DND-41 (cell line): ENCODE measurements around the gene B3GNT8.

ENCODE experiments used
- ATAC-seq: fragments of 200-7000 bp; cut with Tn5 transposase; 3 replicates; pipeline ENCODE4 v1.9.1; 2021; ENCODE audit warnings: low read depth; ENCODE audit not compliant: insufficient read depth
- DNase-seq: peaks from one replicate; pipeline ENCODE4 v3.0.0-alpha.2; 2020
- H2AFZ ChIP-seq: 2 replicates; pipeline ENCODE4 v1.6.0; 2012; ENCODE audit warnings: low read depth, low read length
- H3K27ac ChIP-seq: 2 replicates; pipeline ENCODE4 v1.5.1; 2012; ENCODE audit warnings: low read length, inconsistent platforms
- H3K27me3 ChIP-seq: fragments of 200-600 bp; sonication (generic); 2 replicates; pipeline ENCODE4 v1.6.0; 2012; ENCODE audit warnings: low read length, mild to moderate bottlenecking, inconsistent platforms; ENCODE audit not compliant: insufficient read depth, poor library complexity
- H3K36me3 ChIP-seq: 2 replicates; pipeline ENCODE4 v1.5.1; 2012; ENCODE audit warnings: low read length, inconsistent platforms; ENCODE audit not compliant: insufficient read depth
- H3K4me1 ChIP-seq: 2 replicates; pipeline ENCODE4 v1.5.1; 2012; ENCODE audit warnings: mild to moderate bottlenecking, low read length; ENCODE audit not compliant: insufficient read depth
- H3K4me2 ChIP-seq: 2 replicates; pipeline ENCODE4 v1.6.0; 2012; ENCODE audit warnings: mild to moderate bottlenecking, moderate library complexity, low read length, inconsistent platforms; ENCODE audit not compliant: insufficient read depth
- H3K4me3 ChIP-seq, 2 experiments: fragments of 200-600 bp in 1 of 2; shearing (Covaris generic) in 1 of 2; 2 replicates each; pipeline ENCODE4 v1.5.1; 2012 to 2016; ENCODE audit warnings: inconsistent platforms in 2 of 2, low read length in 2 of 2, mild to moderate bottlenecking in 2 of 2, low read depth in 1 of 2, moderate library complexity in 1 of 2
- H3K79me2 ChIP-seq: 2 replicates; pipeline ENCODE4 v1.6.0; 2012; ENCODE audit warnings: low read length, inconsistent platforms; ENCODE audit not compliant: insufficient read depth
- H3K9ac ChIP-seq: 2 replicates; pipeline ENCODE4 v1.6.0; 2012; ENCODE audit warnings: low read depth, mild to moderate bottlenecking, inconsistent platforms, low read length, moderate library complexity
- H3K9me3 ChIP-seq: 2 replicates; pipeline ENCODE4 v1.5.1; 2012; ENCODE audit warnings: low read length, moderate library complexity, mild to moderate bottlenecking, inconsistent platforms; ENCODE audit not compliant: insufficient read depth, severe bottlenecking
- H4K20me1 ChIP-seq: 2 replicates; pipeline ENCODE4 v1.6.0; 2012; ENCODE audit warnings: low read length; ENCODE audit not compliant: insufficient read depth
- EZH2 ChIP-seq: IDR thresholded peaks from 3 replicates; pipeline ENCODE4 v1.6.1; 2012; ENCODE audit warnings: borderline replicate concordance, low read depth, mild to moderate bottlenecking, moderate library complexity, low read length, inconsistent platforms; ENCODE audit not compliant: severe bottlenecking
- TF ChIP-seq, protein P1 (sequence below): IDR thresholded peaks from 2 replicates; pipeline ENCODE4 v1.5.1; 2012; ENCODE audit warnings: borderline replicate concordance, low read length, moderate library complexity, mild to moderate bottlenecking; ENCODE audit not compliant: poor library complexity, severe bottlenecking; ENCODE audit errors: extremely low read depth

B3GNT8 gene

DNA sequence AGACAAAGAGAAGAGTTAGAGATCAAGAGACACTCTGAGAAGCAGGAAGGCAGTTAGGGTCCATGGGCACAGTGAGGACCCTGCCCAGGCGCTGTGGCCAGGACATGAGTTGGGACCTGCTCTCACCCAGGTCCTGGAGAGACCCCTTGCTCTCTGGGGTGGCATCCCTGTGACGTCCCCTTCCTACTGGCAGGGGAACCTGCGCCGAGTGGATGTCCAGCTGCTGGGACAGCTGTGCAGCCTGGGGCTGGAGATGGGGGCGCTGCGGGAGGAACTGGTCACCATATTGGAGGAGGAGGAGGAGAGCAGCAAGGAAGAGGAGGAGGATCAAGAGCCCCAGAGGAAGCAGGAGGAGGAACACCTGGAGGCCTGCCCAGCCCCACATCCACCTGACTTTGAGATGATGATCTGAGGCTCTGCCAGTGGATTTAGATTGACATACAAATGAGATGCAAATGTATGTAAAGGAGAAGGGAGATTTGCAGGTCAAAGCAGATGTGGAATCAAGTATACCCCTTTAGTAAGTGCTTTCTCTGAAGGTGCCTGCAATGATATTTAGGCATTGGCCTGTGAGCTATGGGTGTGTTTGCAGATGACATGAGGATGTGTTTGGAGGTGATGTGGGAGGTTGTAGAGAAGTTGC is 16.8 kb upstream of the B3GNT8 start:
- Histone ChIP-seq H3K4me2 (no peak overlapping the region), H3K36me3 (no peaks in the 10 kb centered on the region), H3K9me3 (no peaks in the 10 kb centered on the region), H3K79me2 (peaks cover 4% of the 10 kb centered on the region), H3K4me3 (no peak overlapping the region), H3K27me3 (no peaks in the 10 kb centered on the region), H3K27ac (no peak overlapping the region), H3K9ac (no peak overlapping the region), H3K4me1 (peaks cover 9% of the 10 kb centered on the region), H2AFZ (no peak overlapping the region), H4K20me1 (no peaks in the 10 kb centered on the region)
- ATAC-seq (no peak), DNase-seq (no peak)
- no peak for TF ChIP-seq EZH2
- TF ChIP-seq, protein P1, sequence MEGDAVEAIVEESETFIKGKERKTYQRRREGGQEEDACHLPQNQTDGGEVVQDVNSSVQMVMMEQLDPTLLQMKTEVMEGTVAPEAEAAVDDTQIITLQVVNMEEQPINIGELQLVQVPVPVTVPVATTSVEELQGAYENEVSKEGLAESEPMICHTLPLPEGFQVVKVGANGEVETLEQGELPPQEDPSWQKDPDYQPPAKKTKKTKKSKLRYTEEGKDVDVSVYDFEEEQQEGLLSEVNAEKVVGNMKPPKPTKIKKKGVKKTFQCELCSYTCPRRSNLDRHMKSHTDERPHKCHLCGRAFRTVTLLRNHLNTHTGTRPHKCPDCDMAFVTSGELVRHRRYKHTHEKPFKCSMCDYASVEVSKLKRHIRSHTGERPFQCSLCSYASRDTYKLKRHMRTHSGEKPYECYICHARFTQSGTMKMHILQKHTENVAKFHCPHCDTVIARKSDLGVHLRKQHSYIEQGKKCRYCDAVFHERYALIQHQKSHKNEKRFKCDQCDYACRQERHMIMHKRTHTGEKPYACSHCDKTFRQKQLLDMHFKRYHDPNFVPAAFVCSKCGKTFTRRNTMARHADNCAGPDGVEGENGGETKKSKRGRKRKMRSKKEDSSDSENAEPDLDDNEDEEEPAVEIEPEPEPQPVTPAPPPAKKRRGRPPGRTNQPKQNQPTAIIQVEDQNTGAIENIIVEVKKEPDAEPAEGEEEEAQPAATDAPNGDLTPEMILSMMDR = no peak

DNA sequence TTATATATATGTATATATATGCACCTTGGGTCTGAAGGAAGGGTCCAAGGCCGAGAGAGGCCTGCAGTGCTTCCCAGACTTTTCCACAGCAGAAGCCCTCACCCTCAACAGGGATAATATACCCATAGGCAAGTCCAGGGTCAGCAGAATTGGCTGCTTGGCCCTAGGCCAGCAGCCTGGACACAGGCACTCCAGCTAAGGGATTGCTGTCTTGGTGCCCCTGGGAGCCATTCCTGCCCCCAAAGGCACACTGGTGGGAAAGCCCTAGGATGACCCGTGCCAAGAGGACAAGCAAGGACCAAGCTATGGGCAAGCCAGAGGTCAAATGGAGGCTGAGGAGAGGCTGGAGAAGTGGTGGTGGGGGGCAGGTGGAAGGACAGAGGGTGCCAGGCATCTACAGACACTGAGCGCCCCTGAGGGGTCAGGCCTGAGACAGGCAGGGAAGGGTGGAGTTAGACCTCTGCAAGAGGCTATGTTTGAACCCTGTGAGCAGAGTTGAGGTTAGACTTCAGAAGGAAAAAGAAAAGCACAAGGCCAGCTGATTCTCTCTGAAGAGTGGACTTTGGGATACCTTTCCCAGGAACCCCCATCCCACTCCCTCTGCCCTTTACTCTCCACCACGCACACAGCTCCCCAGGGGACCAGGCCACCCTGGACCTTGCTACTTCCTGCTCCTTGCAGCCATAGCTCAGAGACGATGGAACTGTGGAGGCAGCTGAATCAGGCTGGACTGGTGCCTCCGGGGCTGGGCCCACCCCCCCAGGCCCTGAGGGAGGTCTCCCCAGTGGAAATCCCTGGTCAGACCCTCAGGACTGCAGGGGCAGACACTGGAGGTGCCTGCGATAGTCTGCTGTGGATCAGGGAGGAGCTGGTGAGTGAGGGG is 15.5 kb upstream of the B3GNT8 start, which contains the start of gene ERICH4:
ERICH4 (plus strand) TSS at position 684 of the 883 bp plus-strand sequence; CDS start at position 698, 14 bp downstream.
- H3K4me1 ChIP-seq = peaks cover 21% of the 10 kb centered on the region
- H3K4me2 ChIP-seq = no peak within 1 kb of the TSS
- H3K79me2 ChIP-seq = peaks cover 16% of the 10 kb centered on the region
- H4K20me1 ChIP-seq = no peaks in the 10 kb centered on the region
- ATAC-seq (no peak), DNase-seq (no peak)
- no peaks in the 10 kb centered on the region for H3K27me3 ChIP-seq
- H3K9me3 ChIP-seq = no peaks in the 10 kb centered on the region
- H3K9ac ChIP-seq = no peak within 1 kb of the TSS
- no peak within 1 kb of the TSS for H3K4me3 ChIP-seq
- H3K27ac ChIP-seq = no peak within 1 kb of the TSS
- no peak for TF ChIP-seq EZH2
- TF ChIP-seq, protein P1 = no peak
- peaks cover 6% of the 10 kb centered on the region for H3K36me3 ChIP-seq
- no peak within 1 kb of the TSS for H2AFZ ChIP-seq

DNA sequence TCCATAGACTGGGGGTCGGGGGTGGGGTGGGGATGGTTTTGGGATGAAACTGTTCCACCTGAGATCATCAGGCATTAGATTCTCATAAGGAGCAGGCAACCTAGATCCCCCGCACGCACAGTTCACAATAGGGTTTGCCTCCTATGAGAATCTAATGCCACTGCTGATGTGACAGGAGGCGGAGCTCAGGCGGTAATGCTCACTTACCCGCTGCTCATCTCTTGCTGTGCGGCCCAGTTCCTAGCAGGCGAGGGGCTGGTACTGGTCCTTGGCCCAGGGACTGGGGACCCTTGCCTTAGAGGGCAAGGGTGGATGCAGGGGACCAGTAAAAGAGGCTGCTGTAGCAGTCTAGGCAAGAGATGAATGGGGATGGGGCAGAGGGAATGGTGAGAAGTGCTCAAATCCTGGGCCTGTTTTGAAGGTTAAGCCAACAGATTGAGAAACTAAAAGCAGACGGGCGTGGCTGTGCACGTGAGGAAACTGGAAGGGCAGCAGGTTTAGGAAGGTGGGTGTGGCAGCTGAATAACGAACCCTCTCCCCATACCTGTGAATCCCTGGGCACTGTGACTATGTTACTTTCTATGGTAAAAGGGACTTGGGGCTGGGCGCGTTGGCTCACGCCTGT is 14.3 kb upstream of the B3GNT8 start:
- H4K20me1 ChIP-seq = no peaks in the 10 kb centered on the region
- no peak overlapping the region for H2AFZ ChIP-seq
- H3K36me3 ChIP-seq = peaks cover 12% of the 10 kb centered on the region
- H3K9me3 ChIP-seq = no peaks in the 10 kb centered on the region
- H3K27ac ChIP-seq = no peak overlapping the region
- H3K4me1 ChIP-seq = peaks cover 21% of the 10 kb centered on the region
- DNase-seq (no peak), ATAC-seq (no peak)
- no peak overlapping the region for H3K9ac ChIP-seq
- peaks cover 16% of the 10 kb centered on the region for H3K79me2 ChIP-seq
- no peak overlapping the region for H3K4me2 ChIP-seq
- TF ChIP-seq EZH2 = no peak
- TF ChIP-seq, protein P1 = no peak
- no peak overlapping the region for H3K4me3 ChIP-seq
- H3K27me3 ChIP-seq = no peaks in the 10 kb centered on the region
